ENCODE data around the gene ATG4A.

The ATG4A gene, protein sequence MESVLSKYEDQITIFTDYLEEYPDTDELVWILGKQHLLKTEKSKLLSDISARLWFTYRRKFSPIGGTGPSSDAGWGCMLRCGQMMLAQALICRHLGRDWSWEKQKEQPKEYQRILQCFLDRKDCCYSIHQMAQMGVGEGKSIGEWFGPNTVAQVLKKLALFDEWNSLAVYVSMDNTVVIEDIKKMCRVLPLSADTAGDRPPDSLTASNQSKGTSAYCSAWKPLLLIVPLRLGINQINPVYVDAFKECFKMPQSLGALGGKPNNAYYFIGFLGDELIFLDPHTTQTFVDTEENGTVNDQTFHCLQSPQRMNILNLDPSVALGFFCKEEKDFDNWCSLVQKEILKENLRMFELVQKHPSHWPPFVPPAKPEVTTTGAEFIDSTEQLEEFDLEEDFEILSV

DNA sequence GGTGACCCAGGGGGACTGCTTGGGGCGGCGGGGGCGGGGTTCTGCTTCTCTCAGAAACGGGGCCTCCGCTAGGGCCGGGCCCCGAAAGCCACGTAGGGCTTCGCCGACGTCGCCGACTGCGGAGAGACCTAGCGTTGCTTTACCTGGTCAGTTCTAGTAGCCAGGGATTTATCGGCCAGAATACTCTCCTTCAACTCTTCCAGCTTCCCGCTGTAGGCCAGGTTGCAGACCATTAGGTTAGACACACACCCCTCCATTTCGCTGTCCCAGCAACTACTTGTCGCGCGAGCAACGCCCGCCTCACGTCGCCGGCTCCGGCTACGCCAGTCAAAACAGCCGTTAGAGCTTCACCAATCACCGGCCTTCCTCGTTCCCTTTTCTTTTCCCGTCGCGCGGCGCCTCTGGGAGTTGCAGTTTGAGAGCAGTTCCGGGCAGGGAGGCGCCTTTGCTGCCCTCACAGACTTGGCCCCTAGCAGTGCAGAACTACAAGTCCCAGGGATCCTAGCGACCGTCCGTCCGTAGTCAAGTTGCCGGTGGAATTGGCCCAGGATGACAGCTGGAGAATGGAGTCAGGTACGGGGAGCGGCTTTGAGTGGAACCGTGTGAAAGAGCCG lies at the start of gene ATG4A, which contains the start of gene PSMD10:
TSS of gene ATG4A (plus strand) at position 515 of the 614 bp plus-strand sequence. CDS start at position 564, 49 bp downstream.
TSS of gene PSMD10 (minus strand) at position 279 of the 614 bp plus-strand sequence. CDS start at position 257, 22 bp downstream.
- TF ChIP-seq GATA3 (IDR thresholded peaks at IDR 0.05; ENCODE audit: low read depth, low read length) (no peak), GATA2 (IDR thresholded peaks at IDR 0.05; ENCODE audit: low read depth, low read length) (no peak)

DNA sequence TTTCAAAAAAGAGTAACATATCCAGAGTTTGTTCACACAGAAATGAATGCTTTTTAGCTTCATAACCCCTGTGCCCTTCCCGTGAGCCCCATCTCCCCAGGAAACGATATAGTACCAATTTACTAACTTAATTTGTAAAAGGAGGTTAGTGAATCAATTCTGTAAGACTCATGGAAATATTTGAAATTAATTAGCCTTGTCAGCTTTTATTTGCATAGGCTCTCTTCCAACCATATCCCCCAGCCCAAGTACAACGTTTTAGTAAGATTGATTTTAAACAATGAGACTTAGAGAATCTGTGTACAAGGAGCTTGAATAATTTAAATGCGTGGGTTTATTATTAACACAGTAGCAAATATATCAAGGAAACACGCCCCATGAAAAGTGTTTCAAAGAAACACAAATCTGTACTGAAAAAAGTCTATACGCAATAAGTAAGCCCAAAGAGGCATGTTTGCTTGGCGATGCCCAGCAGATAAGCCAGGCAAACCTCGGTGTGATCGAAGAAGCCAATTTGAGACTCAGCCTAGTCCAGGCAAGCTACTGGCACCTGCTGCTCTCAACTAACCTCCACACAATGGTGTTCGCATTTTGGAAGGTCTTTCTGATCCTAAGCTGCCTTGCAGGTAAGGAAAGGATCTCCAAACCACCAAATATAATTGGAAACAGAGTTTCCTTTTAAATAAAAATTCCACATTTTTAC lies 46.9 kb upstream of the ATG4A start, which contains the start of gene VSIG1:
TSS of gene VSIG1 (plus strand) at position 512 of the 703 bp plus-strand sequence. CDS start at position 578, 66 bp downstream.
- TF ChIP-seq GATA2 (IDR thresholded peaks at IDR 0.05; ENCODE audit: low read depth, low read length) = no peak
- TF ChIP-seq GATA3 (IDR thresholded peaks at IDR 0.05; ENCODE audit: low read depth, low read length) = no peak

DNA sequence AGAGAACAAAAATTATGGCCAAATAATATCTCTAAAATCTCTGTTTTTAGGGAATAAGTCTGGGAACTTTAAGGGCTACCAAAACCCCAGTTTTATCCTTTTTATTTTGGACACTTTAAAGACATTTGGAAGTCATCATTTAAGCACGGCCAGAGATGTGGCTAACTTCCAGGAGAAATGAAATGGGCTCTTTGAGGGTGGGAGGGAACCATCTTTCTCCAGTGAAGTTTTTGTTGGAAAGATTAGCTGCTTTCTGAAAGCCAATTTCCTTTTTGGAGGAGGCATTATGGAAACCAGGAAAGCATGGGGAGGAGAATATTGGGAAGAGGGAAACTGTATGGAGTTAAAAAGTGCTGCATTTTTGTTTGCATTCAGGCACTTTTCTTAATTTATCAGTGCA lies 41.9 kb upstream of the ATG4A start:
- TF ChIP-seq GATA3 (IDR thresholded peaks at IDR 0.05; ENCODE audit: low read depth, low read length) = no peak

DNA sequence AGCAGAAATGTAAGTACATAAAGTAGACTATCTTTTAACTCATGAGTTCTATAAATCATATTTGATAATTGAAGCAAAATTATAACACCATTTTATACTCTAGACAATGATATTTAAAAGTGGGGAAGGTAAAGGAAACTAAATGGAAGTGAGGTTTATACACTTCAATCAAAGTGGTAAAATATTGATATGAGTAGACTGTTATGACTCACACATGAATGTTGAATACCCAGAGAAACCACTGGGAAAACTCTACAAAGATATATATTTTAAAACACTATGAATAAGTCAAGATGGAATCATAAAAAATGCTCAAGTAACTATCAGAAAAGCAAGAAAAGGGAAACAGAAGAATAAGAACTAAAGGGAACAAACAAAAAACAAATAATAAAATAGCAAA lies 38.4 kb upstream of the ATG4A start:
- TF ChIP-seq GATA3 (IDR thresholded peaks at IDR 0.05; ENCODE audit: low read depth, low read length) = no peak
- no peak for TF ChIP-seq GATA2 (IDR thresholded peaks at IDR 0.05; ENCODE audit: low read depth, low read length)

DNA sequence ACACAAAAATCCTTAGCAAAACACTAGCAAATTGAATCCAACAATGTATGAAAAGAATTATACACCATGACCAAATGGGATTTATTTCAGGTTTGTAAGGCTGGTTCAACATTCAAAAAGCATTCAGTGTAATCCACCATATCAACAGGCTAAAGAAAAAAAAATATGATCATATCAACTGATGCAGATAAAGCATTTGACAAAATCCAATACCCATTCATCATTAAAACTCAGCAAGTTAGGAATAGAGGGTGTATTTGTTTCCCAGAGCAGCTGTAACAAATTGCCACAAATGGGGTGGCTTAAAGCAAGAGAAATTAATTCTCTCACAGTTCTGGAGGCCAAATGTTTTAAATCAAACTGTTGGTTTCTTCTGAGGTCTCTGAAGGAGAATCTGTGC lies 36.0 kb upstream of the ATG4A start:
- TF ChIP-seq GATA3 (IDR thresholded peaks at IDR 0.05; ENCODE audit: low read depth, low read length) = no peak
- no peak for TF ChIP-seq GATA2 (IDR thresholded peaks at IDR 0.05; ENCODE audit: low read depth, low read length)

DNA sequence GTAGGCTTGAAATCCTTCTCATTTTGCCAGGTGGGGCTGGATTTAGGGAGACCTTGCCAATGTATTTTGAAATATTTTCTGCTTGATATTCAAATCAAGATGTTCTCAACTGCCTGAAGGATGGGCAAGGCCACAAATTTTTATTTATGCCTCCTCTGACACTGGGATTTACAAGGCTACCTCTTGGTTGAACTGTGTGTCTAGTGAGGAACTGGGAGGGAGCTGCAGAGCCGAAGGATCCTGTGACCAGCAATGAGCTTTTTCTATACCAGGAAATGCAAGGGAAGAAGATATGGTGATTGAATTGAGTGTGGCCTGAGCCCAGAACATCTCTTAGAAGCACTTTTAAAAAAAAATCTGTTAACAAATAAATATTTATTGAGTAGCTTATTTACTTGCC lies 31.8 kb upstream of the ATG4A start:
- TF ChIP-seq GATA3 (IDR thresholded peaks at IDR 0.05; ENCODE audit: low read depth, low read length) (no peak), GATA2 (IDR thresholded peaks at IDR 0.05; ENCODE audit: low read depth, low read length) (no peak)

DNA sequence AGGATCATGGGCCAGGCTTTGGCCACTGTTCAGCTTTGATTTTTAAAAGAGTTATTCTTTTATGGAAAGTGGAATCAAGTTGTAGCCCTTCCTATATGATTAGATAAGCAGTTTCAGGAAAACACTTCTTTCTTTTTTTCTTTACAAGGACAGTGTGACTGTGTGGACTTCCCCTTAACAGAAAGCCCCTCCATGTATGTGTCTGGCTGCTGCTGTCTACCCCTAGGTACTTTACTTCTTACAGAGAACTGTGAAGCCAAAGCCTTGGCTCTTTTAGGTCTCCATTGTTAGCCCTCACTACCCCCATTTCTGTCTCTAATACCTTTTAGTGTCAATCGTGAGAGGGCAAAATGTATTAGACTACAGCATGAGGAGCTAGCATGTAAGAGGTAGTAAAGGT lies 27.6 kb upstream of the ATG4A start:
- TF ChIP-seq GATA3 (IDR thresholded peaks at IDR 0.05; ENCODE audit: low read depth, low read length) (no peak), GATA2 (IDR thresholded peaks at IDR 0.05; ENCODE audit: low read depth, low read length) (no peak)

DNA sequence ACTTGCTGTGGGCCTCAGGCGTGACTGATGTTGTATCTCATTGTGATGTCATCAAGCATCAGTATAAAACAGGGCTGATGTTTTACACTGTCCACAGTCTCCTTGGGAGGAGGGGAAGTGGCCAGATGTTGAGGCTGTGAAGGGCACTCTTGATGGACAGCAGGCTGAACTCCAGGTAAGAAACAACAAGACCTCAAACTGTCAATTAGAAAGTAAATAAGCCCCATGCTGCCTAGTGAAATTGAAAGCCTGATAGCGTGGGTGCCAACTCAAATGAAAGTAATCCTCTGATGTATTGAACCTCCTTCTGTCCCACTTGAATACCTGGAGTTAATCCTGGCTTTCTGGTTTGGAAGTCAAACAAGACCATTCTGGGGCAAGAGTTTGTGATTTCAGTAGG lies 27.0 kb upstream of the ATG4A start:
- TF ChIP-seq GATA2 (IDR thresholded peaks at IDR 0.05; ENCODE audit: low read depth, low read length) = no peak
- no peak for TF ChIP-seq GATA3 (IDR thresholded peaks at IDR 0.05; ENCODE audit: low read depth, low read length)

DNA sequence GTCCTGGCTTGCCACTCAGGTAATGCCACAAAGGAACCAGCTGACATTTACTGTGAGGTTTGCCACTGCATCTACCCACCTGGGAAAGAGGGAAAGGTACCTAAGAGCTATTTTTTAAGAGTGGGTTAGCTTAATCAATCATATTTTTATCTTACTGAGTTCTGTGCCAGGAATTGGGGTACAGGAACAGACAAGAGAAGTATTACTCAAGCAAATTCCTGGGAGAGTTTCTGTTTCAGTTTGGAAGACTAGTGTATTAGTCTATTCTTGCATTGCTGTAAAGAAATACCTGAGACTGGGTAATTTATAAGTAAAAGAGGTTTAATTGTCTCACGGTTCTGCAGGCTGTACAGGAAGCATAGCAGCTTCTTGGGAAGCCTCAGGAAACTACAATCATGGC lies 23.5 kb upstream of the ATG4A start:
- TF ChIP-seq GATA3 (IDR thresholded peaks at IDR 0.05; ENCODE audit: low read depth, low read length) (no peak), GATA2 (IDR thresholded peaks at IDR 0.05; ENCODE audit: low read depth, low read length) (no peak)

DNA sequence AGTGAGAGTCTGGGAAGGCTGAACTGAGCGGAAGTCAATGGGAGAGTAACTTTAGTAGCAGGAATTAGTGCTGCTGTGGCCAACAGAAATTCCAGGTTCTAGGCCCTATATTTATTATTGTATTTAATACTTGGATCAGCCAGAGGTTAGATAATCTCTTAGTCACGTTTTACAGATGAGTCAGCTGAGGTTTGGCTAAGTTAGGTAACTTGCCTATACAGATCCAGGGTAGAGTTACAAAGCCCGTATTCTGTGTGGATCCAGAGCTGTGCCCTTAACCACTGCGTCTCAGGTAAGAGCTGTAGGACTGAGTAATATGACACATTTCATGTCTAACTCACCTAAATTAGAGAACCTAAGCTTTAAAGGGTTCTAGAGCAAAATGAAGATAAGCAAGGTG lies 20.7 kb upstream of the ATG4A start:
- no peak for TF ChIP-seq GATA3 (IDR thresholded peaks at IDR 0.05; ENCODE audit: low read depth, low read length)
- no peak for TF ChIP-seq GATA2 (IDR thresholded peaks at IDR 0.05; ENCODE audit: low read depth, low read length)

DNA sequence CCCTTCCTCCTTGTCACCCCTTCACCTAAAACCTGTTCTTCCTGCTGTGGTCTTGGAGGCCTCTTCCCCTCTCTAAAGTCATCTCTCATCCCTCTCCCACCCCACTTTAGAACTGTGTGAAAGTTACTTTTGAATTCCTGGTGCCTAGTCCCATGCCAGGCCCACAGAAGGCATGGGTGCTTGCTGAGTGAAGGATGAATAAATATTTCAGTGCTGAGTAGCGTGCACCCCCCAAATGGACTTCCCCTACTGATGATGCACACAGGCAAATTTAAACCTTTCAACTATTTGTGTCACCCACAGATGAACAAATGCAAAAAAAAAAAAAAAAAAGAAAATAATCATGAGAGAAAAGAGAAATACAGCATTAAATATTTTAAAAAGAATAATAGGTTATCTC lies 20.0 kb upstream of the ATG4A start:
- TF ChIP-seq GATA2 (IDR thresholded peaks at IDR 0.05; ENCODE audit: low read depth, low read length) = no peak
- TF ChIP-seq GATA3 (IDR thresholded peaks at IDR 0.05; ENCODE audit: low read depth, low read length) = no peak

DNA sequence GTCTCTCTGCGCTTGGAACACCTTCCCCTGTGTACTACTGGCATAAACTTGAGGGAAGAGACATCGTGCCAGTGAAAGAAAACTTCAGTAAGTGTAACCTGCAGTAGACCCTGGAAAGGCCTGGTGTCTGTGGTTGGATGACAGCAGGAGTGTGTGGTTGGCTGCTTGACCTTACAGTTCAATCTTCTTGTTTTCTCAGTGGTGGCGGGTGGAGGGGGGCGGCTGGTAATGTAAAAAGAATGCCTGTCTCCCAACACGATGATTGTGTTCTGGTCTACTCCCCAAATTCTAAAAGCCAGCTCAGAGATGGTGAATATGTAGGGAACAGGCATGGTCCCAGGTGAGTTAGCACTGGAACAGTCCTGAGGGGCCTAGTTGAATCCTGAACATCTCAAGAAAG lies 18.8 kb upstream of the ATG4A start:
- TF ChIP-seq GATA2 (IDR thresholded peaks at IDR 0.05; ENCODE audit: low read depth, low read length) (no peak), GATA3 (IDR thresholded peaks at IDR 0.05; ENCODE audit: low read depth, low read length) (no peak)

DNA sequence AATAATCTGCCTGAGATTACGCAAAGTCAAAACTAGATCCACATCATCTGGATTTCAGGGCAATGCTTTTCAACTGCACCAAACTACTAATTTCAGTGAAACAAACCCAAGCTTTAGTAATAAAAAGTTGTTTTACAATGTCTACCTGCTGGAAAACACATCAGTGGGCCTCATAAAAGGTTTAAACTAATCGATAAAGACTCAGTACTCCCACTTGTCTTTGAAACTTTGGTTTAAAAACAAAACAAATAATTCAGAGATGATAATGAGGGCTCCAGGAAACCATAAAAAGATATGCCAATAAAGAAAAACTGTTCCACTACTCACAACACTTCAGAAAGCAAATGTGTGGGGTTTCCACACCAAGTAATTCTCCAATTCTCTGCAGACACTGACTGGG lies 10.5 kb upstream of the ATG4A start:
- TF ChIP-seq GATA2 (IDR thresholded peaks at IDR 0.05; ENCODE audit: low read depth, low read length) (no peak), GATA3 (IDR thresholded peaks at IDR 0.05; ENCODE audit: low read depth, low read length) (no peak)

DNA sequence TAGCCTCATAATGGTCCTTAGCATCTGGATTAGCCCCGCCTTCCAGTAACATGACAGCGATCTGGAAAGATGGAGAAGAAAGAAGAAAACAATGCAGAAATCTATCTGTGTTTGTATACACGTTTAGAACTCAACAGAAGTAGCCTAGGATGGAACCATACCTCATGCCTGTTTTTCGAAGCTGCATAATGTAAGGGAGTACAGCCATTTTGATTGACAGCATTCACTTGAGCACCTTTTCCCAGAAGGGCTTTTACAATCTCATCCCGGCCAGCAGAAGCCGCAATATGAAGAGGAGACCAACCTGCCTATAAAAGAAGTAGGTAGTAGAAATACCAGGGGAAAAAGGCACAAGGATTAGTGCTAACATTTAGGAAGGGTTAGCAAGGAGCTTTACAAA lies 3.8 kb upstream of the ATG4A start:
- no peak for TF ChIP-seq GATA3 (IDR thresholded peaks at IDR 0.05; ENCODE audit: low read depth, low read length)
- TF ChIP-seq GATA2 (IDR thresholded peaks at IDR 0.05; ENCODE audit: low read depth, low read length) = no peak
